Gastroesophageal sphincter (tissue), 4 donors: Measurements from ENCODE around the gene CARD11. TPM values are rescaled to one million over a fixed set of nuclear protein-coding genes. Genes with fewer than 3 reads are reported as not detected.

Experiments used
- ATAC-seq: fragments of 150-250 bp; one replicate; pipeline ENCODE4 v1.9.1; 2016; ENCODE audit warnings: mild to moderate bottlenecking, moderate library complexity
- H3K27ac ChIP-seq, 4 donors: fragments of 200-600 bp; sonication (generic) in 3 of 4; 1 replicate in 3 of 4; 2 replicates in 1 of 4; pipeline ENCODE4 v1.5.1; 2016 to 2019
- H3K27me3 ChIP-seq: fragments of 200-600 bp; sonication (generic); one replicate; pipeline ENCODE4 v1.5.1; 2019
- H3K36me3 ChIP-seq, 2 donors: fragments of 200-600 bp; sonication (generic); one replicate each; pipeline ENCODE4 v1.5.1; 2019; ENCODE audit warnings: control low read depth in 1 of 2
- H3K4me1 ChIP-seq, 3 donors: fragments of 200-600 bp; sonication (generic); 1 replicate in 2 of 3; 2 replicates in 1 of 3; pipeline ENCODE4 v1.5.1; 2016 to 2019; ENCODE audit warnings: control low read depth in 2 of 3
- H3K4me3 ChIP-seq, 2 donors: fragments of 200-600 bp; sonication (generic); one replicate each; pipeline ENCODE4 v1.5.1; 2019; ENCODE audit warnings: mild to moderate bottlenecking in 1 of 2, moderate library complexity in 1 of 2
- H3K9me3 ChIP-seq, 3 donors: fragments of 200-600 bp; sonication (generic); one replicate each; pipeline ENCODE4 v1.5.1; 2017 to 2019; ENCODE audit warnings: control low read depth in 2 of 3
- CTCF ChIP-seq, 4 experiments: fragments of 200-600 bp in 2 of 4; fragments of 450-650 bp in 2 of 4; sonication (generic) in 1 of 4; IDR thresholded peaks; one replicate each; pipeline ENCODE4 v1.5.1; 2017 to 2019; ENCODE audit warnings: antibody characterized with exemption in 4 of 4, mild to moderate bottlenecking in 2 of 4, moderate library complexity in 2 of 4
- EP300 ChIP-seq: sonication (generic); formaldehyde crosslinking; IDR thresholded peaks from one replicate; pipeline ENCODE4 v1.6.1; 2017; ENCODE audit warnings: antibody characterized with exemption, mild to moderate bottlenecking
- POLR2A ChIP-seq, 2 donors: fragments of 450-650 bp; IDR thresholded peaks; one replicate each; pipeline ENCODE4 v1.6.1; 2017; ENCODE audit warnings: antibody characterized with exemption in 2 of 2, mild to moderate bottlenecking in 2 of 2, moderate library complexity in 1 of 2
- POLR2AphosphoS5 ChIP-seq: sonication (generic); formaldehyde crosslinking; IDR thresholded peaks from one replicate; pipeline ENCODE4 v1.6.1; 2017; ENCODE audit warnings: antibody characterized with exemption
- WGBS, 2 donors: methylation state at CpG; one replicate each; pipeline ENCODE4 v1.1.5; 2018; ENCODE audit warnings: low coverage in 1 of 2; 5-methylcytosine and 5-hydroxymethylcytosine counted together
- total RNA-seq, 4 donors: library from RNA; depleted of rRNA; stranded (reverse); fragments of >200 nt; gene quantifications; one replicate each; pipeline ENCODE4 v1.1.0, GENCODE V29; 2016

The CARD11 gene
- total RNA-seq, 4 donors from 2014 or later, result 0.27 to 0.67 (median 0.45) TPM

DNA sequence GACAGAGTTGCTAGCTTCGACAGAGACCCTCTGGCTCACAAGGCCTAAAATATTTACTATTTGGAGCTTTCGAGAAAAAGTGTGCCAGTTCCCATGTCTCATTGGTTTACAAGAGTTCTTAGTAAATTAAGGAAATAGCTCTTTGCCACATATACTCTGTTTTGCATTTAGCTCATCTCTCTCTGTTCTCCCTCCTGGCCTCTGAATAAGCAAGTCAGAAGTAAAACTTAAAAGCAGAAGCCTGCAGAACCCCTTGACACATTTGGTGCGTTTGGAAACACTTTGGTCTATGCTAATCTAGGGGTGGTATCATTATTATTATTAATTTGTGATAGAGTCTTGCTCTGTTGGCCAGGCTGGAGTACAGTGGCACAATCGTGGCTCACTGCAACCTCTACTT, 6.4 kb downstream of the CARD11 start:
- Histone ChIP-seq H3K36me3 (no peaks in the 10 kb centered on the region), H3K4me1 (no peaks in the 10 kb centered on the region), H3K27me3 (peaks cover 6% of the 10 kb centered on the region), H3K27ac (no peak overlapping the region), H3K4me3 (no peak overlapping the region), H3K9me3 (no peaks in the 10 kb centered on the region)
- 51 to 81% methylated on average over 3 of the region's 4 CpGs for WGBS, 2 donors
- ATAC-seq, result no peak
- TF ChIP-seq POLR2A (IDR thresholded peaks at IDR 0.05) (no peak), CTCF (IDR thresholded peaks at IDR 0.05) (no peak), POLR2AphosphoS5 (no peak), EP300 (no peak)

GRCh38 chr7:3034591-3035150, 9.0 kb downstream of the CARD11 start:
- Histone ChIP-seq H3K4me3 (no peak overlapping the region), H3K9me3 (no peaks in the 10 kb centered on the region), H3K27ac (no peak overlapping the region), H3K4me1 (no peaks in the 10 kb centered on the region), H3K36me3 (no peaks in the 10 kb centered on the region), H3K27me3 (peaks cover 12% of the 10 kb centered on the region)
- no peak for TF ChIP-seq POLR2A (IDR thresholded peaks at IDR 0.05)
- no peak for TF ChIP-seq CTCF (IDR thresholded peaks at IDR 0.05)
- TF ChIP-seq EP300, result no peak
- no peak for TF ChIP-seq POLR2AphosphoS5
- WGBS, 2 donors, result 86 to 91% methylated on average over 17 to 23 of the region's 26 CpGs
- no peak for ATAC-seq

DNA sequence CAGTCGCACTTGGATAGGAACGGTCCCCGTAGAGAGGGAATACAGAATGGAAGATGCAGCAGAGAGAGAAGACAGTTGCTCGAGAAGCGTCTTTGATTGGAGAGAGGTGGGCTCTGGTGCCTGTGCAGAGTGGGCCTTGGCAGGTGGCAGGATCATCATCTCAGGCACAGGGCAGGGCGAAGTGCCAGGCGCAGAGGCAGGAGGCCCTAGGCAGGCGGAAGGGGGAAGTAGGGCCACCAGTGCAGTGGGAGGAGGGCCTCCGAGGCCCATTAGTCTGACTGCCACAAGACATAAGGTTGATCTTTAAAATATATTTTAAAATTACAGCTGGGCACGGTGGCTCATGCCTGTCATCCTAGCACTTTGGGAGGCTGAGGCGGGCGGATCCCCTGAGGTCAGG, 10.1 kb downstream of the CARD11 start:
- H3K9me3 ChIP-seq, result no peaks in the 10 kb centered on the region
- no peaks in the 10 kb centered on the region for H3K4me1 ChIP-seq
- 15 to 56% methylated on average over 3 to 9 of the region's 12 CpGs for whole genome bisulfite sequencing, 2 donors
- TF ChIP-seq POLR2A (IDR thresholded peaks at IDR 0.05), result no peak
- no peak for ATAC-seq
- H3K27ac ChIP-seq, result no peak overlapping the region
- no peak overlapping the region for H3K4me3 ChIP-seq
- H3K36me3 ChIP-seq, result no peaks in the 10 kb centered on the region
- H3K27me3 ChIP-seq, result peaks cover 23% of the 10 kb centered on the region

- no peak for ATAC-seq
- Histone ChIP-seq H3K27ac (no peak overlapping the region), H3K4me1 (no peaks in the 10 kb centered on the region), H3K36me3 (no peaks in the 10 kb centered on the region), H3K4me3 (no peak overlapping the region), H3K9me3 (no peaks in the 10 kb centered on the region), H3K27me3 (peaks cover 25% of the 10 kb centered on the region)
- no peak for TF ChIP-seq CTCF (IDR thresholded peaks at IDR 0.05)
- TF ChIP-seq POLR2A (IDR thresholded peaks at IDR 0.05), result no peak
- no peak for TF ChIP-seq POLR2AphosphoS5
- TF ChIP-seq EP300, result no peak
- 55 to 67% methylated on average over 2 to 7 of the region's 7 CpGs for WGBS, 2 donors
Measured at GRCh38 chr7:3033136-3033535, 10.5 kb downstream of the CARD11 start.

DNA sequence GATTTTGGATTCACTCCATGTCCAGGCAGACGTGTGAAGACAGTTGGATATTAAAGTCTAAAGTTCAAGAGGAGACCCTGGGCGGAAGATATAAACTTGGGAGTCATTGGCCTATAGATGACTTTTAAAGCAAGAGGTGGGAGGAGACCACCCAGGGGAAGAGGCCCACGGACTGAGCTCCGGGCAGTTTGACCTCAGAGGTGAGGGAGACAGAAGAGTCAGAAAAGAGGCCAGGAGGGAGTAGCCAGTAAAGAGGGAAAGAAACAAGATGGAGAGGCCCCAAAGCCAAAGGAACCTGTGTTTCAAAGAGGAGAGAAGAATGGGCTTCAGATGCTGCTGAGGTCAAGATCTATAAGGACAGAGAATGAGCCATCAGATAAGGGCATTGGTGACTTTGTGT, 11.4 kb downstream of the CARD11 start:
- TF ChIP-seq POLR2A (IDR thresholded peaks at IDR 0.05) (no peak), EP300 (no peak), CTCF (IDR thresholded peaks at IDR 0.05) (no peak), POLR2AphosphoS5 (no peak)
- Histone ChIP-seq H3K4me3 (no peak overlapping the region), H3K9me3 (no peaks in the 10 kb centered on the region), H3K27ac (no peak overlapping the region), H3K27me3 (peaks cover 30% of the 10 kb centered on the region), H3K4me1 (no peaks in the 10 kb centered on the region), H3K36me3 (no peaks in the 10 kb centered on the region)
- 62 to 79% methylated on average over 4 of the region's 4 CpGs for WGBS, 2 donors
- ATAC-seq, result no peak
